ENCODE data around the gene PDCD5.
A peak's percentile ranks its signal among the peaks of the same experiment; 100 is the strongest.

PDCD5 gene

GRCh38 chr19:32580901-32581704 lies at the start of gene PDCD5 (continued):
- TF ChIP-seq ZNF488 (tag by site-specific recombination; IDR thresholded peaks at IDR 0.05) (no peak), ZNF133 (tag by site-specific recombination; IDR thresholded peaks at IDR 0.05) (no peak), ZNF654 (tag by site-specific recombination; IDR thresholded peaks at IDR 0.05; ENCODE audit: low read depth) (no peak), SCRT2 (tag by site-specific recombination; IDR thresholded peaks at IDR 0.05) (no peak; the same call in 1 of the 2 replicates), PBX3 (CRISPR knock-in tag; IDR thresholded peaks at IDR 0.05) (peak; percentile 86), TSHZ1 (tag by site-specific recombination; IDR thresholded peaks at IDR 0.05; ENCODE audit: borderline replicate concordance) (no peak), ZNF529 (tag by site-specific recombination; IDR thresholded peaks at IDR 0.05; ENCODE audit: insufficient replicate concordance) (no peak), ZNF112 (tag by site-specific recombination; IDR thresholded peaks at IDR 0.05) (no peak), HOXC10 (CRISPR knock-in tag; IDR thresholded peaks at IDR 0.05) (no peak), KLF17 (tag by site-specific recombination; IDR thresholded peaks at IDR 0.05) (no peak), ZBTB48 (tag by site-specific recombination; IDR thresholded peaks at IDR 0.05) (no peak), KLF1 (tag by site-specific recombination; IDR thresholded peaks at IDR 0.05) (peak; percentile 89), ZNF639 (tag by site-specific recombination; IDR thresholded peaks at IDR 0.05) (no peak), TRIM28 (IDR thresholded peaks at IDR 0.05; ENCODE audit: borderline replicate concordance, low read length) (no peak), ZBTB11 (tag by site-specific recombination; conservative IDR thresholded peaks at IDR 0.05; ENCODE audit: low read depth) (0 out of 2 replicates have a peak, but pooled peaks have one; percentile 19), ZNF501 (tag by site-specific recombination; IDR thresholded peaks at IDR 0.05) (peak; percentile 46; the same call in 1 of the 2 replicates), ZNF121 (tag by site-specific recombination; IDR thresholded peaks at IDR 0.05) (no peak), ZNF692 (tag by site-specific recombination; IDR thresholded peaks at IDR 0.05) (0 out of 2 replicates have a peak, but pooled peaks have one; percentile 73), ZNF664 (tag by site-specific recombination; IDR thresholded peaks at IDR 0.05) (no peak), ZNF596 (tag by site-specific recombination; IDR thresholded peaks at IDR 0.05) (peak; percentile 79), ZIC2 (tag by site-specific recombination; IDR thresholded peaks at IDR 0.05) (no peak; the same call in 1 of the 2 replicates), ZNF704 (tag by site-specific recombination; IDR thresholded peaks at IDR 0.05) (no peak), ZBTB7A (tag by site-specific recombination; IDR thresholded peaks at IDR 0.05; ENCODE audit: low read depth) (no peak), KLF10 (tag by site-specific recombination; IDR thresholded peaks at IDR 0.05) (peak; percentile 77), ZNF544 (tag by site-specific recombination; IDR thresholded peaks at IDR 0.05) (no peak)
